Glutamatergic neuron (in vitro differentiated cells): ENCODE results near the gene HOMER2. TPM values are rescaled to one million over a fixed set of nuclear protein-coding genes. Genes with fewer than 3 reads are reported as not detected.

Source experiments
- DNase-seq: peaks from one replicate; pipeline ENCODE4 v3.0.0; 2022
- H3K27ac Mint-ChIP-seq: one replicate; pipeline ENCODE4 v1.8.0; 2020; ENCODE audit warnings: mild to moderate bottlenecking, mixed read lengths, inconsistent platforms; ENCODE audit not compliant: unreplicated experiment
- H3K27me3 Mint-ChIP-seq: one replicate; pipeline ENCODE4 v1.8.0; 2020; ENCODE audit warnings: mild to moderate bottlenecking, moderate library complexity, mixed read lengths, inconsistent platforms; ENCODE audit not compliant: unreplicated experiment
- H3K36me3 Mint-ChIP-seq: one replicate; pipeline ENCODE4 v1.8.0; 2020; ENCODE audit warnings: mild to moderate bottlenecking, mixed read lengths, inconsistent platforms; ENCODE audit not compliant: unreplicated experiment
- H3K4me1 Mint-ChIP-seq: one replicate; pipeline ENCODE4 v1.8.0; 2020; ENCODE audit warnings: mild to moderate bottlenecking, low read depth, mixed read lengths, inconsistent platforms; ENCODE audit not compliant: unreplicated experiment
- H3K4me3 Mint-ChIP-seq: one replicate; pipeline ENCODE4 v1.8.0; 2020; ENCODE audit warnings: mild to moderate bottlenecking, mixed read lengths, inconsistent platforms; ENCODE audit not compliant: unreplicated experiment
- H3K9me3 Mint-ChIP-seq: one replicate; pipeline ENCODE4 v1.8.0; 2020; ENCODE audit warnings: mild to moderate bottlenecking, moderate library complexity, mixed read lengths, inconsistent platforms; ENCODE audit not compliant: unreplicated experiment
- CTCF ChIP-seq: fragments of 200-600 bp; sonication (generic); IDR thresholded peaks from one replicate; pipeline ENCODE4 v1.5.0; 2021; ENCODE audit not compliant: partially characterized antibody, unreplicated experiment
- total RNA-seq: library from RNA; stranded (reverse); fragmentation: NEBNext Ultra II Directional; extraction: Animal tissue kit (Norgen Biotek cat#: 25700); gene quantifications from one replicate; pipeline ENCODE4 v1.2.1, GENCODE V29; 2021; ENCODE audit not compliant: unreplicated experiment

HOMER2 gene
- total RNA-seq, 1 donor from 2014 or later, result 32.6 TPM

GRCh38 chr15:82845686-82846085 is 106.8 kb downstream of the HOMER2 start:
- Mint-ChIP-seq H3K4me3 (no peak overlapping the region), H3K9me3 (peaks cover 12% of the 10 kb centered on the region), H3K4me1 (peaks cover 17% of the 10 kb centered on the region), H3K27me3 (peaks cover 8% of the 10 kb centered on the region), H3K27ac (no peak overlapping the region), H3K36me3 (peaks cover 3% of the 10 kb centered on the region)
- TF ChIP-seq CTCF, result no peak
- no peak for DNase-seq

GRCh38 chr15:82843566-82843965 is 109.0 kb downstream of the HOMER2 start:
- H3K9me3 Mint-ChIP-seq, result peaks cover 2% of the 10 kb centered on the region

GRCh38 chr15:82840166-82840565 is 112.4 kb downstream of the HOMER2 start:
- H3K4me1 Mint-ChIP-seq, result no peaks in the 10 kb centered on the region
- peaks cover 10% of the 10 kb centered on the region for H3K36me3 Mint-ChIP-seq
- no peaks in the 10 kb centered on the region for H3K27me3 Mint-ChIP-seq
- DNase-seq, result no peak
- no peak overlapping the region for H3K27ac Mint-ChIP-seq
- peaks cover 2% of the 10 kb centered on the region for H3K9me3 Mint-ChIP-seq
- TF ChIP-seq CTCF, result no peak
- H3K4me3 Mint-ChIP-seq, result no peak overlapping the region

More at GRCh38 chr15:82843566-82843965, 109.0 kb downstream of the HOMER2 start:
- H3K4me3 Mint-ChIP-seq, result no peak overlapping the region
- TF ChIP-seq CTCF, result no peak
- H3K4me1 Mint-ChIP-seq, result no peaks in the 10 kb centered on the region
- H3K27me3 Mint-ChIP-seq, result peaks cover 2% of the 10 kb centered on the region
- H3K27ac Mint-ChIP-seq, result no peak overlapping the region
- peaks cover 3% of the 10 kb centered on the region for H3K36me3 Mint-ChIP-seq
- no peak for DNase-seq

- H3K4me1 Mint-ChIP-seq, result no peaks in the 10 kb centered on the region
- peaks cover 2% of the 10 kb centered on the region for H3K9me3 Mint-ChIP-seq
- DNase-seq, result no peak
- H3K27me3 Mint-ChIP-seq, result no peaks in the 10 kb centered on the region
- H3K4me3 Mint-ChIP-seq, result no peak overlapping the region
- no peak for TF ChIP-seq CTCF
- H3K36me3 Mint-ChIP-seq, result peaks cover 10% of the 10 kb centered on the region
- H3K27ac Mint-ChIP-seq, result no peak overlapping the region
These were observed 113.4 kb downstream of the HOMER2 start for GRCh38 chr15:82839136-82839535.

GRCh38 chr15:82838096-82838735 is 114.3 kb downstream of the HOMER2 start:
- H3K27ac Mint-ChIP-seq, result no peak overlapping the region
- no peak for DNase-seq
- H3K9me3 Mint-ChIP-seq, result peaks cover 2% of the 10 kb centered on the region
- no peak for TF ChIP-seq CTCF
- H3K4me1 Mint-ChIP-seq, result no peaks in the 10 kb centered on the region
- peaks cover 7% of the 10 kb centered on the region for H3K36me3 Mint-ChIP-seq
- H3K4me3 Mint-ChIP-seq, result no peak overlapping the region
- H3K27me3 Mint-ChIP-seq, result no peaks in the 10 kb centered on the region
